GM21515 (cell line): ENCODE measurements around the gene THBS3.
A peak's percentile ranks its signal among the peaks of the same experiment; 100 is the strongest.
"Not testable (repeated sequence)": the region's sequence is repeated elsewhere in the genome, so short reads cannot be mapped to it uniquely, and the experiment has no call there.

Experiments
- ATAC-seq: cut with Tn5 transposase; IDR thresholded peaks from one replicate; pipeline ENCODE4 v1.9.1; 2021; ENCODE audit not compliant: unreplicated experiment

The THBS3 gene

DNA sequence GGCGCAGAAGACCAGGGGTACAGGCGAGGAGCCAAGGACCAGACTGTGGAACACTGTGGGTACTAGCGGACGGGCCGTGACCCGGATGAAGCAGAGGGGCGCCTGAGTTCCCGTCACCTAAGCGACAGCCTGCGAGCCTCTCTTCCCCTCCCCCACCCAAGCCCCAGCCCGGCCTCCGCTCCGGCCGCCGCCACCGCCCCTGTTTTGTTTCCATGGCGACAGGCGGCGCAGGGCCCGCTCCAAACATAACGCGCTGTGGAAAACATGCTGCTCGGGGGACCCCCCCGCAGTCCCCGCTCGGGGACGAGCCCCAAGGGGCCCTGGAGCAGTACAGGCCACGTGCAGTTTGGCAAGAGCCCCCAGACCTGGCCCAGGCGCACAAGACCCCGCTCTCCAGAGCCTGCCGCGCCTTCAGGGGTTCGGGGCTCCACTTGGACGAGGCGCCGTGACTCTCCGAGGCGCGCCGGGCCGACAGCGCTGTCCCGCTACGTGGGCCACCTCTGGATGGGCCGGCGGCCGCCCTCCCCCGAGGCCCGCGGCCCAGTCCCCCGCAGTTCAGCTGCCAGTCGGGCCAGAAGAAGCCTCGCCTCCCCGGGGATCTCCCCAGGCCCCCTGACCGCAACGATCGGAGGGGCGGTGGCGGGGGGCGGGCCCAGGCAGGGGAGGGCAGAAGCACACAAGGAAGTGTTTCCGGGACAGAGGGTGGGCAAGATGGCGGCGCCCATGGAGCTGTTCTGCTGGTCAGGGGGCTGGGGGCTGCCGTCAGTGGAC is 1.0 kb upstream of the THBS3 start, which contains the start of gene MTX1:
Gene MTX1, plus strand, starts transcription at position 155 of the 771 bp plus-strand sequence. Its CDS starts 110 bp downstream, at position 265.
- ATAC-seq, result peak; percentile 61

DNA sequence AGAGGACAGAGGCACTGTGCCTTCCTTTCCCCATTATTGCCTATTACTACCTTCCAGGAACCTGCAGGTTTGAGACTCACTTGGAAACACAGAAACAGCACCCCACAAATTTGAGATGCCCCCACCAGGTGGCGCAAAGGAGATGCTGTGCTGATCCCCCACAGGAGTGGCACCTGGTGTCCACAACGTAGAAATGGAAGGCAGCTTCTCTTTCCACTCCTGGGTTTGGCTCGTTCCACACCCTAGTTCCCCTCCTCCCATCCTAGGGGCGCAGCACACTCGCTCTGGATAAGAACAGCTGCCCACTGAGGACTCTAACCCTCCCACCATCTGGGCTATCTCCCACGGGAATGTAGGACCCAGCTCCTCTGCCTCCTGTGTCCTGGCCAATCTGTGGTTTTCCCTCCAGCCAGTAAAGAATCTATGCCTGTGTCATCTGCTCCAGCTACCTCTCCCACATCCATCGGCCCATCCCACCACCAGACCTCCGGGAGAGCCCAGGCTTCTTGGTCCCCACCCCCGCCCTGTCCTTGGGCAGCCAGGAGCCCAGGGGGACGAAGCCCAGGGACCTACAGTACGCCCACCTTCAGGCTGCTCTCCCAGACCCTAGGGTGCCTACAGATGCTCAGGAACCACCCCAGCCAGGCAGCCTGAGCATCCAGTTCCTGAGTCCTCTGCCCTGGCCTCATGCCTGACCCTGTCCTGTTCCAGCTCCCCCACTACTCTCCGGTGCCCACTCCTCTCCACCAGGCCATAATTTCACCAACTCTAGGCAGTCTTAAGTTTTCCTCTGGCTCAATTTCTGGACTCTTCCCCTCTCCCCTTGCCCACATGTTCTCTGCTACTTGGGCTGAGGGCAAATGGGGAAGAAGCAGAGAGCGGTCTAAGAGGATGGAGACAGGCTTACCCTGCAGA is 549 bp downstream of the THBS3 start:
- ATAC-seq, result no peak

DNA sequence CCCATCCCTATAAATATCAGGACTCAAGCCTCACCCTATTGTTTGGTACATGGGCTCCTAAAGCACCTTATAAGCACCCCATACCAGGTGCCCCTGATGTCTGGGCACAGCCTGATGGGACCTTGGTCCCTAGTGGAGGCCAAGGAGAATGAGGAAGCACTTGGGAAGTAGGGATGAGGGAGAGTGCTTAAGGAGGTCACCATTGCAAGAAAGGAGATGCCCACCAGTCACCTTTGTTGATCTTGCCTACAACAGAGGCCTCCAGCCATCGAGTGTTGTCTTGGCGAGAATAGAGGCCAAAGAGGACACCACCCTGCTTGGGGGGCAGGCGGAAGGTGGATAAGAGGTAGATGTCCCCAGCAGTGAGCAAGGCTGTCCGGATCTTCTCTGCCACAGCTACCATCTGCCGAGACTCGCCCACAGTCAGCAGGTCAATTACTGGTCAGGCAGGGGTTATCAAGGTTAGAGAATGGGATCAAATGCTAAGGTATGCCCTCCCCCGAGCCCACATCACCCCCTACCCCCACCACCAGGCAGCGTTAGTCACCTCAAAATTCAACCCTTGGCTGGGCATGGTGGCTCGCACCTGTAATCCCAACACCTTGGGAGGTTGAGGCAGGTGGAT is 1.6 kb downstream of the THBS3 start:
- no peak for ATAC-seq

DNA sequence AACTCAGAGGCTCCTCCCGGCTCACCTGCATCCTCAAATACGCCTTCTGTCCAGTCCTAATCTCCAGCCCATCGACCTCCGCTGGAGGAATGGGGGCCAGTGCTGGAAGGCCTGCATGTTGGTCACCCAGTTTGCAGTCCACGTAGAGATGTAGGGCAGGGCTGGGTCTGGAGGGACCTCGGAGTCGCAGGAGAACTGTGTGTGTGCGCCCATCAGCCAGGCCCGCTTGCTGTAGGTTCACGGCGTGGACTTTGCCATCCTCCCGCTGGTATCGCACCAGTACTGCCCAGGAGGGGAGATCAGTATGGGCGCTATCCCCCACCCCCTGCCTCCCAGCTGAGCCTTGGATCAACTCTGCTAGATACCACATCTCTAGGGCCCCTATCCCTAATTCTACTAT is 2.7 kb downstream of the THBS3 start:
- ATAC-seq, result no peak

DNA sequence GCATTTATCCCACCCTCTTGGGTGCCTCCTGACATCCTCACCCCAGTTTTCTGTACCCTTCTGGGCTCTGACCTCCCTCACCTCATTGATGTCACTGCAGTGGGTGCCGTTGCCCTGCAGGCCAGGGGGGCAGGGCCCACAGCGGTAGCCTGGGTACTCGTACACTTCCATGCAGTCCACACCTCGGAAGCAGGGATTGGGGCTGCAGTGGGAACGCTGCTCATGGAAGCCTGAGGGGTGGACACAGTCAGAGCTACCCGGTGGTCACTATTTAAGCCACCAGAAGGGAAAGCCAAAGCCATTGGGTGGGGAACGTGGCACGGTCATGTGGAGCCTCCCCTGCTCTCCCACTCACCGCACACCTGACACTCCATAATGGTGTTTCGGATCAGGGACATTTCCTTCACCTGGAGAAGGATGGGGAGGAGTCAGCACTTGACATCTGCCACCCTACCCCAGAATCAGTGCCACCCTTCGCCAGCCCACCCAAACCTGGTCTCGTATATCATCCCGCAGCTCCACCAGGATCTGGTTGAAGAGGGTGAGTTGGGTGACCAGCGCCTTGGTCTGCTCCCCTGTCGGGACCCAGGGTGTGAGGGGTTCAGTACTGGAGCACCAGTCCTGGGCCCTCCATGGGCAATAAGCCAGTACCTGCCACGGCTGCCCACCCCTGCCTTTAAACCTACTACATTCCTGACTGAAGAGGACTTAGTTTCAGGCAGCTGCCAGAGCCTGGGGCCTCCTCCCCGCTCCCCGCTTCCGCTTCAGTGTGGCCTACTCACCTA is 4.8 kb downstream of the THBS3 start:
- ATAC-seq, result no peak

DNA sequence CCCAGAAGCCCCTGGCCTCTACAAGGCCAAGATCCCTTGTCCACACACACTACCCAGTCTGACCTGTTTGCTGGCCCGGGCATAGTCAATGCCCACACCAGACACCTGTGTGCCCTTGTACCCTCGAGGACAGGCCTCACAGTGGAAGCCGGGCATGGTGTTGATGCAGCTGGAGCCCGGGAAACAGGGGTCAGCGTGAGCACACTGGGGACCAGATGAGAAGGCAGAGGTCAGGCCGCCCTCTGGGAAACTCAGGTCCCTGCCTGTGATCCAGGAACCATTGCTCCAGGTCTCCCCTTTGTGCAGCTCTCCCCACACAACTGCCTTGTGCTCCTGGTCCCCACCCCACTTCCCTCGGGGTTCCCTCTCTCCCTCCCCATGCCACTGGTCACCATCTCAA is 5.5 kb downstream of the THBS3 start:
- no peak for ATAC-seq

DNA sequence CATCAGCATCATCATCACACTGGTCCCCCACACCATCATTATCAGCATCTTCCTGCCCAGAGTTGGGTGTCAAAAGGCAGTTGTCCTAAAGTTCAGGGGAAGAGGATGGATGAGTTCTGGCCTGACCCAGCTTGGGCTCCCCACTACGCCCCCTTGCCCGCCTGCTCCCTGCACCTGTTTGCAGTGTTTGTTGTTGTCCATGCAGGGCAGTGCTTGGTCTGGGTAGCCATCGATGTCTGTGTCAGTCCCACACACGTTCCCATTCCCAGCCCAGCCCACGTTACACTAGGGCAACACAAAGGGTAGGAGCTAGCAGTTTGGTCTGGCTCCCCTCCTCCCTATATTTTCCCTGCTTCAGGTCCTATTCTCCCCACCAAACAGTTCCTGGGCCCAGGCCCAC is 6.8 kb downstream of the THBS3 start:
- no peak for ATAC-seq

DNA sequence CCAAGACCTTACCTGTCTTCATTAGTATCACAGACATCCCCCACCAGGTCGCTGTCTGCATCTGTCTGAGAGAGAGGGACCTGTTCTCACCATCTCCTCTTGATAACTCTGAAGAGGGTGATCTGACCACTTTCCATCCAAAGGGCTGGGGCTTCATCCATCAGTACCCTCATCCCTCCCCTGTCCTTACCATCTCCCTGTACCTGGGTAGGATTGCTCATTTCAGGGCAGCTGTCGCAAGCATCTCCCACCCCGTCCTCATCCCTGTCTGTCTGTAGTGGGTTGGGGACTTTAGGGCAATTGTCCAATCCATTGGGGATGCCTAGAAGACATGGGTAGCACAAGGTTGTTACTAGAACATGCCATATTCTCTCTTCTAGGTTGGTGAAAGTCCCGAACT is 7.9 kb downstream of the THBS3 start:
- no peak for ATAC-seq

DNA sequence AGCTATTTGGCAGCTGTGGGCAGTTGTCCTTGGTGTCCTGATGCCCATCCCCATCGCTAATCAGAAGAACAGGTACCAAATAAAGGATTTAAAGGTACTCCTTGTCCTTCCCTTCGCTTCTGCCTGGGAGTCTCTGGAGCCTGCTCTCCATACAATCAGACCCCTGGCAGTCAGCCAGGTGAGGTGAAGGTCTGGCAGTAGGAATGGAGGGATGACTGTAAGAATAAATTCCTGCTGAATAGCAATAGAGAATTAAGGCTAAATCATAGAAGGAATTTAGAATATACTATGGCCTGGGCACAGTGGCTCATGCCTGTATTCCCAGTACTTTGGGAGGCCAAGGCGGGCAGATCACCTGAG is 9.2 kb downstream of the THBS3 start:
- no peak for ATAC-seq

DNA sequence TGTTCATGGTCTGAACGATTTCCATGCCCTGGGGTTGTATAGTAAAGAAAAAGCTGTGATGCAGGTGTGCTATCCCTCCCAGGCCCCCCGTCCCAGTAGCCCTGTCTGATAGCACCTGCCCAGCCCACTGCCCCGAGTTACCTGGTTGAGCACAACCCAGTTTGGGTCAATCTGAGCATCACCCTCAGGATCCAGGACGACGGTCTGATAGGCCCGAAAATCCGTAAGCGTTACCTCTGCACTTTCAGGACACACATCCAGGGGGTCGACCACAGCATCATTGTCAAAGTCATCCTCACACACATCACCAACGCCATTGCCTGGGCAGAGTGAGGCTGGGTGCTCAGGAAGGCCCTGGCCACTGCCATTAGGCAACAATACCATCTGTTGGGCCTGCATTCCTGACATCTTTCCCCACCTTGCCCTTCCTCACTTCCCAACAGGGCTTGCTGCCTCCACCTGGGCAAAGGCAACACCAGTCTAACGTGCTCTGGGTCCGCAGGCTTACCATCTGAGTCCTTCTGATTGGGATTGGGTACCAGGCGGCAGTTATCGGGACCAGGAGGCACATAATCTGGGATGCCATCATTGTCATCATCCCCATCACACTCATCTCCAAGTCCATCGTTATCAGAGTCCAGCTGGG is 9.7 kb downstream of the THBS3 start:
- ATAC-seq, result no peak

DNA sequence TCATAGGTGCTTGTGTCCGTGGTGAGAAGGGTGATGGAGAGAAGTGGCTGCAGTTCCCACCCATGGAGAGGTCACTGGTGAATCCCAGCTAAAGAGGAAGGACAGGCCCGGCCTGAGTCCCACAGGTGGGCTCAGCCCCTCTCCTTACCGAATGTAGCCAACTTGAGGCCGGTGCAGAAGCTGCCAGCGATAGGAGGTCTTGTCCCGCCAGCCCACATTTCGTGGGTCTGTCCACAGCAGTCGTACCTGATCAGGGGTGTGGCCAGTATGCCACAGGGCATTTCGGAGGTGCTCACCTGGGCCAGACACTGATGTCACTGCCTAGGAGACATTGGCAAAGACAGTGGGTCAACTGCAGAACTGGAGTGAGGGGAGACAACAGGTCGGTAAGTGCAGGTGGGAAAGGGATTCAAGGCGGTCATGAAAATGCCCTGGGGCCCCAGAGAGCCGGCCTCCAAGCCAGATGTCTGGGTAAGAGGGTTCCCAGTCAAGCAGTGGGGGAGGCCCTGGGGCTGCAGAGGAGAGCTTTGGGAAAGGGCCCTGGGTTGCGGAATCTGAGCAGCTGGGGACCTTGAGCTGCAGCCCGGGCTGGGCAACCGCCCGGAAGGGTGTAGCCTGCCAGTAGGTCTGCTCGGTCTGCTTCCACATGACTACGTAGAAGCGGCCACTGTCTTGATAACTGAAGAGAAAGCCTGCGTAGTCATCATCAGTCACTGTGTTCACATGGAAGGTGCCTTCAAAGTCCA is 10.6 kb downstream of the THBS3 start:
- ATAC-seq, result no peak

DNA sequence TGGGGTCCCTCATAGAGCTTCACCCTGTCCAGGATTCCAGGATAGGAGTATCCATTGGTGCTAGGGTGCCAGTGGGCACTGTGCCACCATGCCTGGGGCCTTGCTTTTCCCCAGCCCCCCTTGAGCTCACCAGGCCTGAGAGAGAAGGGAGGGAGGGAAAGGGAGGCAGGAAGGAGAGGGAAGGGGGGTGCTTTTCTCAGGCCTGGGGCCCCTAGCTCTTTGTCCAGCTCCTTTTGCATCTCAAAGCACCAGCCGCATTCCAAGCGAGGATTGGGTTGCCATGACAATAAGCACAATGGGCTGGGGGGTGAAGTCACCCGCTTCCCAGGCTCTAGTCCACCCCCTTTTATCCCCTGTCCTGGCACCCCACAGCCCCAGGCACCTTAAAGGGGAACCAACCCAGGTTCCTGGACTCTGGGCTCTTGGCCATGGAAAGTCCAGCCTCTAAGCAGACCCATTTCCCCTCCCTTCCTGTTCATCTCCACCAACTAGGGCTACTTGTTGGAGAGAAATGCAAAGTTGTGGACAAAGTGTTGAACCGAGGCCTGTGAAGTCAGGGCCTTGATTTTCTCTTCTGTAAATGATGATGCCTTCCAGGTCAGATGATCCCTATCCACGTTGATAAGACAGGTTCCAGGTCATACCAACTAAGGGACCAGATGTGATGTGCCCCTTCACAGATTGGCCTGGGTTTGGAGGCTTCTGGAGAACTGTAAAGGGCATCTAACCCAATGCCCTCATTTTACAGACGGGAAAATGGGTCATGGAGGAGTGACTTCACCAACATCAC is 11.4 kb downstream of the THBS3 start:
- no peak for ATAC-seq

DNA sequence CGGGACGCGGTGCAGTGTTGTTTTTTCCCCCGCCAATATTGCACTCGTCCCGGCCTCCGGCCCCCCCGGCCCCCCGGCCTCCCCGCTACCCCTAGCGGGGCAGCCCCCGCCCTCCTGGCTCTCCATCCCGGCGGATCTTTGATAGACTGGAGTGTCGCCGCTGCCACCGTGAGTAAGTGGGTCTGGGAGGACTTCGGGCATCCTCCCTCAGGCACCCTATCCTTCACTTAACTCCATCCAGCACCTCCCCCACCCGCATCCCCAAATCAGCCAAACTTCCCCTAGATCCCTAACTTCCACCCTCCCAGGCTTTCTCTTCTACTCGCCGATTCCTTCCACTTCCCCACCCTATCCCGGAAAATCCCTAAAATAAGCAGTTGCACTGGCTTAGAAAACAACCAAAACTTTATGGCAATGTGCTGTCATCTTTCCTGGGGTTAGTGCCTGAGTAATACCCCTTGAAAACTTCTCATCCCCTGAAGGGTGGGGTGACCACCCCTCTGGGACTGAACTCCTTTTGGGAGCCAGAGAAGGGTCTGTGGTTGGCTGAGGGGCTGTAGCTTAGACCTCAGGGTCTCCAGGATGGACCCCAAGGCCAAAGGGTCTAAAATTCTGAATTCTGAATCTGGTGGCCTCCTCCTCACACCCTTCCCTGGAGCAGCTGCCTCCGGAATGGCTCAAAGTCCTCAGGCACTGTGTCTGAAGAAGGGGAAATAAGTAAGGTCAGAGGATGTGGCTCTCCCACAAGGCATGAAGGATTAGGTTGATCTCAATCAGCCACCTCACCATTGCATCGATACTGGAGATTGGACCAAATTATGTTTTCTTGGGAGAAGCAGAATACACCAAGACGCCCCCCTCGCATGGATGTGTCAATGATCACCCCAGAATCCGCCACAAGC is 12.2 kb downstream of the THBS3 start:
- no peak for ATAC-seq

DNA sequence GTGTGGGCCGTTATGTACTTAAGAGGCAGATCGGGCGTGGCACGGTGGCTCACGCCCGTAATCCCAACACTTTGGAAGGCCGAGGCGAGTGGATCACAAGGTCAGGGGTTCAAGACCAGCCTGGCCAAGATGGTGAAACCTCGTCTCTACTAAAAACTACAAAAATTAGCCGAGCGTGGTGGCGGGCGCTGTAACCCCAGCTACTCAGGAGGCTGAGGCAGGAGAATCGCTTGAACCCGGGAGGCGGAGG is 13.8 kb downstream of the THBS3 start:
- not testable (repeated sequence) for ATAC-seq

DNA sequence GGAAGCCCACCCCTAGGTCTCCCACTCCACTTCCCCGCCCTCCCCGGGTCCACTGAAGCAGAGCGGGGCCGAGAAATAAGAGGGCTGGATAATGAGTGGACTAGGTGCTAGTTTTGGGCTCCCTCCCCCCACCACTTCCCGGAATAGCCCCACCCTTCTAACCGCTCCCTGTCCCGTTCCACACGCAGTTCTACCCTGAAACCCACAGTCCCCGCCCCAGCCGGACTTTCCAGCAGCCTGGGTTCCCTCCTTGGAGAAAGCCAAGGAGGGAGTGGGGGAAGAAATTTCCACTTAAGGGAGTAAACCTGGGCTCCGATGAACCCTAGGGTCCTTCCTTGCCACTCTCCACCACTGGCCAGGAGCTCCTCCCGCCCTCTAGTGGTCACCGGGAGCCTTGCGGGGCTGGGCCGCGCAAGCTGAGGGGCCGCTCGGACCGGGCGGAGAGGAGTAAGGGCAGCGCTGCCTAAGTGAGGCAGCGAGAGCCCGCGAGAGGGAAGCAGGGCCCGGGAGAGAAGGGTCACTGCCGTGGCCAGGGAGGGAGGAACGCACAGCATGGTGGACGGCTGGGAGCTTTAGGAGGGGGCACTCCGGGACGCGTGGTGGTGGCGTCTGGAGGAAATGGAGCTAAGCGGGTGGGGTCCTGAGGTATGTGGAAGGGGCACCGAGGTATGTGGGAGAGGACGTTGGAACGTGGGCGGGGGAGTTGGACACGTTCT is 14.3 kb downstream of the THBS3 start:
- peak; percentile 54 for ATAC-seq

DNA sequence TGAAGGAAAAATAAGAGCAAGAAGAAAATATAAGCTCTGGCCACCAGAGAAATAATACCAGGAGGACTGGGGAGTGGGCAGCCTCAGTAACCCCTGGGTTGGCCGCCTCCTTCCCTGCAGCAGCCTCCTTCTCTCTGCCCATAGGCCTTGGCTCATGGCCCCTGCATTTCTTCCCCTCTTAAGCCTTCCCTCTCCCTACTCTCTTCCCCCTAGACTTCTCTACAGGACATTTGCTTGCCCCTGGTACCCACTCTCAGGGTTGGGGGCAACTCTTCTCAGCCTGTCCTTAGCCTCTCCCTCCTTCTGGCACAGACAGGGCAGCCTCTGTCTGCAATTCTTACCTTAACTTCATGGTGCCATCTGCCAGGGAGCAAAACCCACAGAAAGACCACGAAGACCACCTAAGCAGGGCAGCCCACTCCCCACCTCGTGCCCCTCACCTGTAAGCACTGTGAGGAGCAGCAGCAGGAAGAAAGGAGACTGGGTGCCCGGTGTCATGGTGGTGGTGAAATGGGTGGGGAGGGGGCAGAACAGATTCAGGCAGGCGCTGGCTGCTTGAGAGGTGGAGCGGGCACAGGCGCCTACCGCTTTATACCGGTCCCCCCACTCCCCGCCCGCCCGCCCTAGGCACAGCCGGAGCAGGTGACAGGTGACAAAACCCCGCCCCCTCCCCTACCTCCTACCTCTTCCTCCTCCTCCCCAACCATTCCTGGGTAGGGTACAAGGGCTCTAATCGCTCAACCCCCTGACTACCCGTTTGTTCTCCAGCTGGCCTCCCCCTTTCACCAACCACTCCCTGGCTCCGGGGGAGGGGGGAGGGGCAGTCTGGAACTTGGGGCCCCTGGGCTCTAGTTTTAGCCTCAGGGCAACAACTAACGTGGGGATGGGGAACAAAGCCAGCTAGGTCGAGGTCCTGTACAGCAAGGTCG is 15.1 kb downstream of the THBS3 start:
- no peak for ATAC-seq

DNA sequence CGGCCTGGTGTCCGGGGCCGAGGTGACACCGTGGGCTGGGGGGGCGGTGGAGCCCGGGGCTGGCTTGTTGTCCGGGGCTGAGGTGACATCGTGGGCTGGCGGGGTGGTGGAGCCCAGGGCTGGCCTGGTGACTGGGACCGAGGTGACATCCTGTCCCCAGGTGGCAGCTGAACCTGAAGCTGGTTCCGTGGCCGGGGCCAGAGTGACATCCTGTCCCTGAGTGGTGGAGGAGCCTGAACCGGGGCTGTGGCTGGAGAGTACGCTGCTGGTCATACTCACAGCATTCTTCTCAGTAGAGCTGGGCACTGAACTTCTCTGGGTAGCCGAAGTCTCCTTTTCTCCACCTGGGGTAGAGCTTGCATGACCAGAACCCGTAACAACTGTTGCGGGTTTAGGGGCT is 15.8 kb downstream of the THBS3 start:
- ATAC-seq, result no peak
